NCI-H524 (cell line): ENCODE data around the gene PPP1R10.

Experiments
- DNase-seq, 2 experiments: peaks; one replicate each; lab custom pipeline; 2025; lab: John Stamatoyannopoulos, UW

PPP1R10 gene

DNA sequence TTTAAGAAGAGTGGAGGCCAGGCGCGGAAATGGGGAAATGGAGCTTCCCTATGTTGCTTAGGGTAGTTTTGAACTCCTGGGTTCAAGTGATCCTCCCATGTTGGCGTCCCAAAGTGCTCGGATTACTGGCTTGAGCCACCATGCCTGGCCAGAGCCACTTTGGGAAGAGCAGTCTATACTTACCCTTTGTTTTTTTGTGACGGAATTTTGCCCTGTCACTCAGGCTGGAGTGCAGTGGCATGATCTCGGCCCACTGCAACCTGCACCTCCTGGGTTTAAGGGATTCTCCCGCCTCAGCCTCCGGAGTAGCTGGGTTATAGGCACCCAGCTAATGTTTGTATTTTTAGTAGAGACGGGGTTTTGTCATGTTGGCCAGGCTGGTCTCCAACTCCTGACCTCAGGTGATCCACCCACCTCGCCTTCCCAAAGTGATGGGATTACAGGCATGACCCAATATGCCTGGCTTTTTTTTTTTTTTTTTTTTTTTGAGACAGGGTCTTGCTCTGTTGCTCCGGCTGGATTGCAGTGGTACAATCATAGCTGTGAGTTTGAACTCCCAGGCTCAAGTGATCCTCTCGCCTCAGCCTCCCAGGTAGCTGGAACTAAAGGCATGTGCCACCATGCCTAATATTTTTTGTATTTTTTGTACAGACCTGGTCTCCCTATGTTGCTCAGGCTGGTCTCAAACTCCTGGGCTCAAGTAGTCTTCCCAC is 18.0 kb downstream of the PPP1R10 start:
- no peak for DNase-seq

GRCh38 chr6:30597315-30598144 is 19.5 kb downstream of the PPP1R10 start:
- peak; percentile 52 to 70 for DNase-seq

DNA sequence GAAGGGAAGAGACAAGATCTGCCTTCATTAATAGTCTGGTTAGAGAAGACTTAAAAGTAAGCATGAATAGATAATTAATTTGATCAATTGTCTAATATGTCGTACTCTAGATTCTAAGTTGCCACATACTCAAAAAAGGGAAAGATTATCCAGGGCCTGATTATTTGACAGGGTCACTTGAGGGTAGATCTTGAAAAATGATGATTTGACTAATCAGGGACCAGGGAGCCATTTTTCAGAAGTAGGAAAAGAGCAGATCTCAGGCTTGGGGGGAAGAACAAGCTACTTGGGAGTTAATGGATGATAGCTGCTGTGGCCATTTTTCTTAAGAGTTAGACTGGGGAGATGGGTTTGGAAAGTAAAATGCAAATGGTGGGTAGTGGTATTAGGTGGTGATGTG is 24.8 kb downstream of the PPP1R10 start:
- DNase-seq, result no peak

DNA sequence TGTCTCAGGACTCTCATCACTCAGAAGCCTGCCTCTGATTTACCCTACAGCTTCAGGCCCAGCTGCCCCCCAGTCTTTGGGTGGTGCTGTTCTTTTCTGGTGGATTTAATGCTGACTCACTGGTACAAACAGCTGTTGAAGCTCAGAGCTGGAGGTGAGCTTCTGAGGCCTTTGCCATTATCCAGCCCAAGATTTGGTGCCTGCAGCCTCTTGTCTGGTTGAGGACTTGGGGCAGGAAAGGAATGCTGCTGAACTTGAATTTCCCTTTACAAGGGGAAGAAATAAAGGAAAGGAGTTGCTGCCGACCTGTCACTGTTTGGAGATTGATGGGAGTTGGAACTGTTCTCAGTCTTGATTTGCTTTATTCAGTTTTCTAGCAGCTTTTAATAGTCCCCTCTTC is 26.0 kb downstream of the PPP1R10 start:
- DNase-seq, result no peak

GRCh38 chr6:30590509-30590908 is 26.5 kb downstream of the PPP1R10 start:
- no peak for DNase-seq

DNA sequence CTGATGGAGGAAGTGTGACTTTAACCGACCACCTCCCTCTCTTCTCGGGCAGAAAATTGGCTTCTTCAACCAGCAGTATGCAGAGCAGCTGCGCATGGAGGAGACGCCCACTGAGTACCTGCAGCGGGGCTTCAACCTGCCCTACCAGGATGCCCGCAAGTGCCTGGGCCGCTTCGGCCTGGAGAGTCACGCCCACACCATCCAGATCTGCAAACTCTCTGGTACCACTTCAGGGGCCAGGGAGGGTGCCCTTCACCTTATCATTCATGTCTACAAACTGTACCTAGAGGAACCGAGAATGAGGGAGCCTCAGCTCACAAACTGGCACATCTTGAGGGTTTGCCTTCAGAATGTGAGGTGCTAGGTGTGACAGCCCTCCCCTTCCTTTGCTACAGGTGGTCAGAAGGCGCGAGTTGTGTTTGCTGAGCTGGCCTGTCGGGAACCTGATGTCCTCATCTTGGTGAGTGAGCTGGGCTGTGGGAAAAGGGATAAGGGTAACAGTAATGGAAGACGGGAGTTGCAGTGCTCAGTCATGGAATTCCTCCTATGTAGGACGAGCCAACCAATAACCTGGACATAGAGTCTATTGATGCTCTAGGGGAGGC is 27.2 kb downstream of the PPP1R10 start:
- no peak for DNase-seq

- DNase-seq, result no peak
Observed at GRCh38 chr6:30583921-30584320, 33.1 kb downstream of the PPP1R10 start.

DNA sequence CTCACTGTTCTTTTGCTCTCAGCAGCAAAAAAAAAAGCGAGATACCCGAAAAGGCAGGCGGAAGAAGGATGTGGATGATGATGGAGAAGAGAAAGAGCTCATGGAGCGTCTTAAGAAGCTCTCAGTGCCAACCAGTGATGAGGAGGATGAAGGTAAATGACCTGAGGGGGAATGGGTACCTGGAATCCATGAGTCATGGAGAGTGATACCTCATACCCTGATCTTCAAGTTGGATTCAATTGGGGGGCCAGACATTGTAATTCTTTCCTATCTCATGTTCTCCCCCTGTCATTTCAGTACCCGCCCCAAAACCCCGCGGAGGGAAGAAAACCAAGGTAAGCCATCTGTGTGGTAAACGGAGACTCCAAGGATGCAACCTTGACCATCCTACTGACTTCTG is 39.0 kb downstream of the PPP1R10 start:
- no peak for DNase-seq

GRCh38 chr6:30573113-30573512 is 43.9 kb downstream of the PPP1R10 start:
- no peak for DNase-seq

DNA sequence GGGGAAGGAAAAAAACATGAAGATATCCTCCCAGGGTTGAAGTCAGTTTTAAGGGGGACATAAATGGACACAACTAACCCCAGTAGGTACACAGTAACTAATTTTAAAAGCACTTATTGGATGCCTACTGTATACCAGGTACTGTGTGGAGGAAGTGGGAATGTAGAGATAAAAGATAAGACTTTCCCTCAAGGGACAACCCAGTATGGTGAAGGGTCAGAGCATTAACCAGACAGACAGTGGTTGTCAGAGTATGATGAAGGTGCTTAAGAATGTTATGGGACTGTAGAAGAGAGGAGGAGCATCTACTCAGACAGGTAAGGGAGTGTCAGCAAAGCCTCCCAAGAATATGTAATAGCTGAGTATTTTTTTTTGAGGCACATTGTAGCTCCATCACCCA is 44.9 kb downstream of the PPP1R10 start:
- DNase-seq, result no peak

GRCh38 chr6:30571762-30572082 is 45.3 kb downstream of the PPP1R10 start:
- no peak for DNase-seq

GRCh38 chr6:30571075-30571761 is 45.8 kb downstream of the PPP1R10 start, which contains the start of gene ABCF1:
Gene ABCF1, plus strand, starts transcription at chr6:30571442. Its CDS starts 46 bp downstream, at chr6:30571488.
- peak; percentile 85 to 97 for DNase-seq

- no peak for DNase-seq
Observed at GRCh38 chr6:30570740-30571074, 46.3 kb downstream of the PPP1R10 start.

DNA sequence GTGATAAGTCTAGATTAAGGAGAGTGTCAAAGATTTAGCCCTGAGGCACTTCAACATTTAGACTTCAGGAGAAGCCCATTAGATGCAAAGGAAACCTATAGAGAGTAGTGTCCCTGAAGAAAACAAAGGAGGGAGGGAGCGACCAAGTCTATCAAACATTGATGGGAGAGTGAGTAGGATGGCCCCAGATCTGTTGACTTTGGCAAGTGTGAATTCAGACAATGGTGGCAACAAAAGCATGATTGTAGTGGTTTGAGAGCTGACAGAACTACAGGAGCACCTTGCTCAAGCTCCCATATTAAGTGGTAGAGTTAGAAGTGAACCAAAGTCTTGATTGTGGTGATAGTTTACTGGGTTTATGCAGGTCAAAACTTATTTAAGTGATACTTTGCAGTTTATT is 46.8 kb downstream of the PPP1R10 start:
- DNase-seq, result no peak

DNA sequence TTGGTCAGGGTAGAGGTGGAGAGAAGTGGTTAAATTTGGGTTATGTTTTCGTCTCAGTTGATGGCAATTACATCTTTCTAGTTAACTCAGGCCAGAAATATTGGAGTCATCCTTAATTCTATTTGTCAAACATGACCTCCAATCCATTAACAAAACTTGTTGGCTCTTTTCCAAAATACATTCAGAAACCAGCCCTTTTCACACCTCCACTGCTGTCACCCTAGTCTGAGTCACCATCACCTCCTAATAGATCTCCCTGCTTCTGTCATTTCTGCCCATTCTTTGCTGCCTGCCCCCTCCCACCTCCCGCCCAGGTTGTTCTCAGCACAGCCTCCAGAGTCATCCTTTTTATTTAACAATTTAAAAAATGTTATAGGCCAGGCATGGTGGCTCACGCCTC is 48.8 kb downstream of the PPP1R10 start:
- no peak for DNase-seq

DNA sequence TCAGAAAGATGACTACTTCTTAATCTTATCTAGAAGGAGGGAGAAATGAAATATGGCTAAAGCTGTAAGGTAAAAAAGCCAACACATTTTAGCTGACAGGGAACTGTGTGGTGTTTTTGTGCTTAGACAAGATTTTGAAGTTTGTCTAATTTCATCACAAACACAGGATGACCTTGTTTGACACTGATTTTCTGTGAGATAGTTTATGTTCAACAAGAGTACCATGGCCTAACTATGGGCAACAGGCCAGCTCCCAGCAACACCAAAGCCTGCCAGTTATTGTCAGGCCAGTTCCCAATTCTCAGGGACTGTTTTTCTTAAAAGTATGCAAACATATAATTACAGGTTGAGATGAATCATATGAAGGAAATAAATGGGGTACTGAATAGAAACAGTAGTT is 51.3 kb downstream of the PPP1R10 start:
- DNase-seq, result no peak

- no peak for DNase-seq
Observed at GRCh38 chr6:30564114-30564513, 52.9 kb downstream of the PPP1R10 start.

- no peak for DNase-seq
Observed at GRCh38 chr6:30562470-30563425, 54.3 kb downstream of the PPP1R10 start.

- DNase-seq, result no peak
Observed at GRCh38 chr6:30560930-30561329, 56.1 kb downstream of the PPP1R10 start.

- no peak for DNase-seq
Observed at GRCh38 chr6:30557683-30557981, 59.4 kb downstream of the PPP1R10 start.

DNA sequence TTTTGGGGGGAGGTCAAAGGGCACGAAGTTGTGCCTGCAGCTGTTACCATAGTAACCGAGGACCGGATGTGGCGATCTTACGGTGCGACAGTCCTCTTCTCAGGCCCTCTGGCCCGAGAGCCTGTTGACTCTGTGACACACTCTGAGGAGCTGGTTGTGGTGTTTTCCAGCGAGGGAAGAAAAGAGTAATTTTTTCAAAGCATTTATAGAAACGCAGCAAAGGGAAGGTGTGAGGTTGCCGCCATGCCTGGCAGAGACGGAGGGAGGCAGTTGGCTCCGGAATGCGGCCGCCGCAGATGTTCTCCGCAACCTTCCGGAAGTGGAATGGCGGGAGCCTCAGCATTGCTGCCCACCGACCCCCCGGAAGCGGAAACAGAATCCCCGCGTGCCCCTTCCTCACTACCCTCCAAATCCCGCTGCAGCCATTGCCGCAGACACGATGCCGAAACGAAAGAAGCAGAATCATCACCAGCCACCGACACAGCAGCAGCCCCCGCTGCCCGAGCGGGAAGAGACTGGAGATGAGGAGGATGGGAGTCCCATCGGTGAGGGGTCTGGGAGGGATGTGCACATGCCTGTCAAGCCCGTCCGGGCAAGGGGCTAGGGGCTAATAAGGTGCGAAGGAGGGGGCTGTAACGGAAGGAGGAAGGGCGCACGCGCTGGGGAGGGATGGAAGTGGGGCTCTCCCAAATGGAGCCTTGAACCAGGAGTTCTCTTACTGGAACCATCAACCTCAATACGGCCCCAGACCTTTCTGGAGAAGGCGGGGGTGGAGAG is 59.9 kb downstream of the PPP1R10 start, which contains the start of gene PRR3:
Gene PRR3 (plus strand): TSS at position 390 of the 777 bp plus-strand sequence. CDS start 50 bp downstream, at position 440.
- DNase-seq, result peak; percentile 86 to 88
